Testis (tissue), 3 donors: ENCODE data around the gene GPR108. TPM values are rescaled to one million over a fixed set of nuclear protein-coding genes. Genes with fewer than 3 reads are reported as not detected.

Experiments used
- DNase-seq: peaks from one replicate; pipeline ENCODE4 v3.0.0-alpha.2; 2019
- H3K27ac ChIP-seq, 2 donors: fragments of 200-600 bp; sonication (generic); one replicate each; pipeline ENCODE4 v1.5.1; 2019
- H3K27me3 ChIP-seq: fragments of 200-600 bp; sonication (generic); one replicate; pipeline ENCODE4 v1.5.1; 2019
- H3K36me3 ChIP-seq: fragments of 200-600 bp; sonication (generic); one replicate; pipeline ENCODE4 v1.5.1; 2017; ENCODE audit warnings: low read depth; ENCODE audit errors: missing control alignments
- H3K4me1 ChIP-seq: fragments of 200-600 bp; sonication (generic); one replicate; pipeline ENCODE4 v1.5.1; 2019
- H3K4me3 ChIP-seq, 2 donors: fragments of 200-600 bp; sonication (generic); one replicate each; pipeline ENCODE4 v1.5.1; 2017 to 2019
- H3K9me3 ChIP-seq: fragments of 200-600 bp; sonication (generic); one replicate; pipeline ENCODE4 v1.5.1; 2017
- POLR2A ChIP-seq: fragments of 450-650 bp; IDR thresholded peaks from one replicate; pipeline ENCODE4 v1.6.1; 2017; ENCODE audit warnings: antibody characterized with exemption, mild to moderate bottlenecking, moderate library complexity
- WGBS, 2 donors: methylation state at CpG; one replicate each; pipeline ENCODE4 v1.1.5; 2018; 5-methylcytosine and 5-hydroxymethylcytosine counted together
- intact Hi-C: fragments of 100-400 bp; cut with DNase I; formaldehyde crosslinking; loops from one replicate; pipeline ENCODE4 v1.15.1; 2023; ENCODE audit warnings: low total_unique reads
- polyA plus RNA-seq: library from polyadenylated mRNA; stranded (reverse); fragments of 350-450 nt; fragmentation: Illumina TruSeq; extraction: RNeasy Lipid Tissue Mini Kit (QIAGEN cat#74804); gene quantifications from one replicate; pipeline ENCODE4 v1.2.3, GENCODE V29; 2014; ENCODE audit warnings: low read depth, low replicate concordance; ENCODE audit not compliant: insufficient read depth
- total RNA-seq, 2 donors: library from RNA; depleted of rRNA; stranded (reverse); fragments of >200 nt; gene quantifications; one replicate each; pipeline ENCODE4 v1.2.3, GENCODE V29; 2016
- TF ChIP-seq, protein P1 (sequence below), 3 experiments: fragments of 450-650 bp in 2 of 3; fragments of 200-600 bp in 1 of 3; sonication (generic) in 1 of 3; IDR thresholded peaks; one replicate each; pipeline ENCODE4 v1.5.1; 2016 to 2019; ENCODE audit warnings: antibody characterized with exemption in 3 of 3, mild to moderate bottlenecking in 2 of 3, moderate library complexity in 1 of 3

GPR108 gene
- total and polyA plus RNA-seq, 3 donors from 2014 or later: 61.8 to 105 (median 87.1) TPM

GRCh38 chr19:6754653-6755463, 17.5 kb upstream of the GPR108 start:
- 90 to 91% methylated on average over 18 to 22 of the region's 23 CpGs for WGBS, 2 donors
- Histone ChIP-seq H3K27me3 (no peaks in the 10 kb centered on the region), H3K4me3 (no peak overlapping the region), H3K4me1 (peaks cover 9% of the 10 kb centered on the region), H3K36me3 (no peaks in the 10 kb centered on the region), H3K9me3 (no peaks in the 10 kb centered on the region), H3K27ac (no peak overlapping the region)
- no peak for DNase-seq
- TF ChIP-seq, protein P1, sequence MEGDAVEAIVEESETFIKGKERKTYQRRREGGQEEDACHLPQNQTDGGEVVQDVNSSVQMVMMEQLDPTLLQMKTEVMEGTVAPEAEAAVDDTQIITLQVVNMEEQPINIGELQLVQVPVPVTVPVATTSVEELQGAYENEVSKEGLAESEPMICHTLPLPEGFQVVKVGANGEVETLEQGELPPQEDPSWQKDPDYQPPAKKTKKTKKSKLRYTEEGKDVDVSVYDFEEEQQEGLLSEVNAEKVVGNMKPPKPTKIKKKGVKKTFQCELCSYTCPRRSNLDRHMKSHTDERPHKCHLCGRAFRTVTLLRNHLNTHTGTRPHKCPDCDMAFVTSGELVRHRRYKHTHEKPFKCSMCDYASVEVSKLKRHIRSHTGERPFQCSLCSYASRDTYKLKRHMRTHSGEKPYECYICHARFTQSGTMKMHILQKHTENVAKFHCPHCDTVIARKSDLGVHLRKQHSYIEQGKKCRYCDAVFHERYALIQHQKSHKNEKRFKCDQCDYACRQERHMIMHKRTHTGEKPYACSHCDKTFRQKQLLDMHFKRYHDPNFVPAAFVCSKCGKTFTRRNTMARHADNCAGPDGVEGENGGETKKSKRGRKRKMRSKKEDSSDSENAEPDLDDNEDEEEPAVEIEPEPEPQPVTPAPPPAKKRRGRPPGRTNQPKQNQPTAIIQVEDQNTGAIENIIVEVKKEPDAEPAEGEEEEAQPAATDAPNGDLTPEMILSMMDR (IDR thresholded peaks at IDR 0.05): no peak
- TF ChIP-seq POLR2A: no peak
- intact Hi-C loops: no loop called here

DNA sequence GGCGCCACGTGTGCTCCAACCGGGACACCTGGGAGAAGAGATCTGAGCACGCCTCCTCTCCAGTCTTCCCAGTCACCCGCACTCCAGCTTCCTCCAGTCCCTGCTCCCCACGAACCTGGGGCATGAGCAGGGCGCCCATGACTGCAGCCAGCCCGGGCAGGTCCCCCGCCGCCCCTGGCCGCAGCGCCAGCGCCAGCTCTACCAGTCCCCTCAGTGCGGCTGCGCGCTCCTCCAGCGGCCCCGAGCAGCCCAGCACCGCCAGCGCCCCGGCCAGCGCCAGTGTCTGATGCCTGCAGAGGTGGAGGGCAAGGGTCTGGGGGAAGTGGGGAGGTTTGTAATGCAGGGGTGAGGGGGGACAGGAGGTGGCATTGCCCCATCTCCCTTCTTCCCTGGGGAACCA, 16.8 kb upstream of the GPR108 start:
- H3K27me3 ChIP-seq: no peaks in the 10 kb centered on the region
- H3K9me3 ChIP-seq: no peaks in the 10 kb centered on the region
- no peaks in the 10 kb centered on the region for H3K36me3 ChIP-seq
- H3K4me1 ChIP-seq: peaks cover 9% of the 10 kb centered on the region
- TF ChIP-seq, protein P1 (IDR thresholded peaks at IDR 0.05): no peak
- TF ChIP-seq POLR2A: no peak
- WGBS, 2 donors: 56 to 80% methylated on average over 20 to 22 of the region's 22 CpGs
- DNase-seq: no peak
- no peak overlapping the region for H3K27ac ChIP-seq
- peak overlapping the region; percentile 31 to 46 for H3K4me3 ChIP-seq
- intact Hi-C loops: no loop called here

GRCh38 chr19:6753178-6754031, 16.0 kb upstream of the GPR108 start:
- Histone ChIP-seq H3K4me3 (peak overlapping the region; percentile 31 to 46), H3K36me3 (no peaks in the 10 kb centered on the region), H3K27me3 (no peaks in the 10 kb centered on the region), H3K27ac (peak overlapping the region in 1 of 2 donors; percentile 50), H3K4me1 (peaks cover 9% of the 10 kb centered on the region), H3K9me3 (no peaks in the 10 kb centered on the region)
- intact Hi-C loops: no loop called here
- TF ChIP-seq POLR2A: no peak
- TF ChIP-seq, protein P1 (IDR thresholded peaks at IDR 0.05): peak; percentile 21 to 44 (median 36)
- 11 to 19% methylated on average over 11 to 45 of the region's 50 CpGs for WGBS, 2 donors
- peak; percentile 86 for DNase-seq

- Histone ChIP-seq H3K27ac (no peak overlapping the region), H3K27me3 (no peaks in the 10 kb centered on the region), H3K4me3 (peak overlapping the region; percentile 18 to 46), H3K9me3 (no peaks in the 10 kb centered on the region), H3K36me3 (no peaks in the 10 kb centered on the region), H3K4me1 (peaks cover 9% of the 10 kb centered on the region)
- WGBS, 2 donors: 32 to 48% methylated on average over 8 to 49 of the region's 50 CpGs
- DNase-seq: no peak
- TF ChIP-seq POLR2A: no peak
- TF ChIP-seq, protein P1 (IDR thresholded peaks at IDR 0.05): no peak
- intact Hi-C loops: no loop called here
These were observed 15.1 kb upstream of the GPR108 start for GRCh38 chr19:6752256-6753177.
